ENCODE measurements around the gene RNF213.

GRCh38 chr17:80212511-80212910 is 48.1 kb upstream of the RNF213 start:
- TF ChIP-seq, protein P1, sequence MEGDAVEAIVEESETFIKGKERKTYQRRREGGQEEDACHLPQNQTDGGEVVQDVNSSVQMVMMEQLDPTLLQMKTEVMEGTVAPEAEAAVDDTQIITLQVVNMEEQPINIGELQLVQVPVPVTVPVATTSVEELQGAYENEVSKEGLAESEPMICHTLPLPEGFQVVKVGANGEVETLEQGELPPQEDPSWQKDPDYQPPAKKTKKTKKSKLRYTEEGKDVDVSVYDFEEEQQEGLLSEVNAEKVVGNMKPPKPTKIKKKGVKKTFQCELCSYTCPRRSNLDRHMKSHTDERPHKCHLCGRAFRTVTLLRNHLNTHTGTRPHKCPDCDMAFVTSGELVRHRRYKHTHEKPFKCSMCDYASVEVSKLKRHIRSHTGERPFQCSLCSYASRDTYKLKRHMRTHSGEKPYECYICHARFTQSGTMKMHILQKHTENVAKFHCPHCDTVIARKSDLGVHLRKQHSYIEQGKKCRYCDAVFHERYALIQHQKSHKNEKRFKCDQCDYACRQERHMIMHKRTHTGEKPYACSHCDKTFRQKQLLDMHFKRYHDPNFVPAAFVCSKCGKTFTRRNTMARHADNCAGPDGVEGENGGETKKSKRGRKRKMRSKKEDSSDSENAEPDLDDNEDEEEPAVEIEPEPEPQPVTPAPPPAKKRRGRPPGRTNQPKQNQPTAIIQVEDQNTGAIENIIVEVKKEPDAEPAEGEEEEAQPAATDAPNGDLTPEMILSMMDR (IDR thresholded peaks at IDR 0.05), result no peak
- TF ChIP-seq POLR2A (IDR thresholded peaks at IDR 0.05), result no peak
- TF ChIP-seq POLR2AphosphoS5 (IDR thresholded peaks at IDR 0.05), result no peak
